ENCODE measurements around the gene FNDC11.

GRCh38 chr20:63542031-63542559 is 11.9 kb upstream of the FNDC11 start:
- no peak for TF ChIP-seq EZH2 (IDR thresholded peaks at IDR 0.05)
- TF ChIP-seq FOXP2 (optimal IDR thresholded peaks at IDR 0.05; ENCODE audit: control extremely low read depth, extremely low read length, insufficient read depth): no peak

All from SK-N-MC (cell line).